RWPE1 (cell line): Measurements from ENCODE around the gene TMLHE.
A peak's percentile ranks its signal among the peaks of the same experiment; 100 is the strongest.
"Not testable (repeated sequence)": the region's sequence is repeated elsewhere in the genome, so short reads cannot be mapped to it uniquely, and the experiment has no call there.

Experiments
- CTCF ChIA-PET: fragments of 350-600 bp; sonication (Branson Sonifier 250); formaldehyde crosslinking; extraction: SDS; loops from one replicate; lab custom pipeline; 2021; lab: Yijun Ruan, JAX
- POLR2A ChIA-PET: fragments of 400-600 bp; formaldehyde crosslinking; extraction: SDS; loops from one replicate; lab custom pipeline; 2020; ENCODE audit warnings: antibody characterized with exemption; ENCODE audit not compliant: low non-redundant PET; lab: Yijun Ruan, JAX
- DNase-seq: peaks from one replicate; pipeline ENCODE4 v3.0.0; 2012; ENCODE audit warnings: low spot score
- H3K27ac ChIP-seq: fragments of 450-650 bp; 2 replicates; pipeline ENCODE4 v1.5.1; 2017
- TF ChIP-seq, protein P1 (sequence below): fragments of 450-650 bp; conservative IDR thresholded peaks from 2 replicates; pipeline ENCODE4 v1.5.1; 2017; ENCODE audit warnings: low read depth, mild to moderate bottlenecking

TMLHE gene, protein sequence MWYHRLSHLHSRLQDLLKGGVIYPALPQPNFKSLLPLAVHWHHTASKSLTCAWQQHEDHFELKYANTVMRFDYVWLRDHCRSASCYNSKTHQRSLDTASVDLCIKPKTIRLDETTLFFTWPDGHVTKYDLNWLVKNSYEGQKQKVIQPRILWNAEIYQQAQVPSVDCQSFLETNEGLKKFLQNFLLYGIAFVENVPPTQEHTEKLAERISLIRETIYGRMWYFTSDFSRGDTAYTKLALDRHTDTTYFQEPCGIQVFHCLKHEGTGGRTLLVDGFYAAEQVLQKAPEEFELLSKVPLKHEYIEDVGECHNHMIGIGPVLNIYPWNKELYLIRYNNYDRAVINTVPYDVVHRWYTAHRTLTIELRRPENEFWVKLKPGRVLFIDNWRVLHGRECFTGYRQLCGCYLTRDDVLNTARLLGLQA

DNA sequence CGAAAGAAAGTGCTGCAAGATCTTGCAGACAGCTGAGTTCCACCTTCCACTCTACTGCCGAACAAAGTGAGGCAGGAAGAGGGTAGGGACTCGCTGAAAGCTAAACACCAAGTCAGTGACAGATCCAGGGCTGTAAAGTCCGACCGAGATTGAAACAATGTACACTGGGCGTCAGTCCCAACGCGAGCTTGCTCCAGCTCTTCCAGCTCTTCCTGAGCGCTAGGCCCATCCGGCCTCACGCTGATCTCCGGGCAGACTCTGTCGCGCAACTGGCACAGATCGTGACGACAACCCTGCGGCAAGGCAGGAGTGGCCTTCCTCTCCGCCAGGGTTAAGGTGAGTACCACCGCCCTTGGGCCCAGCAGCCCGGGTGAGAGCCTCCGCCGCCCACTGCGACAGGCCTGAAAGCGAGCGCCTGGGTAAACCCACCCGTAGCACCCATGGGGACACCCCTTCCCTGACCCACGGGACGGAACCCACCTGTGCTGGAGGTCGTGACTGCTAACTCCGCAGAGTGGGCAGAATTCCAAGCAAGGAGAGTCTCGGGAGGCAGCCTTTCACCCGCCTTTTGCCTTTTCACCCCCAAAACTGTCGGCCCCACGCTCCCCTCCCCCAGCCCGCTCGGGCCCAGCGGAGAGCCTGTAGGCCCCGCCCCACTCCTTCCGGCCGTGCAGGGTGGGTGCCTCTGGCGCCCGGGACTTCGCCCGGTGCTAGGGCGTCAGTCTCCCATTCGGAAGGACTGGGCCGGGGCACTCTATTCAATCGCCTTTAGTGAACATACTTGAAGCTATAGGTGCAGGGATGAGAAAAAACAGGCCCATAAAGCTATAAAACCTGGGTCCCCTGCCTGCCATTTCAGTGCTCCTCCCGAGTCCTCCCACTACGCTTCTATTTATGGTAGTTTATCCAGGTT lies at the start of gene TMLHE, which contains the start of gene SPRY3:
TMLHE (minus strand) TSS at position 641 of the 913 bp plus-strand sequence. CDS start 67,676 bp downstream, outside the sequence.
SPRY3 (plus strand) TSS at position 275 of the 913 bp plus-strand sequence.
- peak; percentile 6 for DNase-seq
- POLR2A ChIA-PET, result no interaction called here
- TF ChIP-seq, protein P1, sequence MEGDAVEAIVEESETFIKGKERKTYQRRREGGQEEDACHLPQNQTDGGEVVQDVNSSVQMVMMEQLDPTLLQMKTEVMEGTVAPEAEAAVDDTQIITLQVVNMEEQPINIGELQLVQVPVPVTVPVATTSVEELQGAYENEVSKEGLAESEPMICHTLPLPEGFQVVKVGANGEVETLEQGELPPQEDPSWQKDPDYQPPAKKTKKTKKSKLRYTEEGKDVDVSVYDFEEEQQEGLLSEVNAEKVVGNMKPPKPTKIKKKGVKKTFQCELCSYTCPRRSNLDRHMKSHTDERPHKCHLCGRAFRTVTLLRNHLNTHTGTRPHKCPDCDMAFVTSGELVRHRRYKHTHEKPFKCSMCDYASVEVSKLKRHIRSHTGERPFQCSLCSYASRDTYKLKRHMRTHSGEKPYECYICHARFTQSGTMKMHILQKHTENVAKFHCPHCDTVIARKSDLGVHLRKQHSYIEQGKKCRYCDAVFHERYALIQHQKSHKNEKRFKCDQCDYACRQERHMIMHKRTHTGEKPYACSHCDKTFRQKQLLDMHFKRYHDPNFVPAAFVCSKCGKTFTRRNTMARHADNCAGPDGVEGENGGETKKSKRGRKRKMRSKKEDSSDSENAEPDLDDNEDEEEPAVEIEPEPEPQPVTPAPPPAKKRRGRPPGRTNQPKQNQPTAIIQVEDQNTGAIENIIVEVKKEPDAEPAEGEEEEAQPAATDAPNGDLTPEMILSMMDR, result no peak
- peak within 1 kb of the TSS; percentile 80 for H3K27ac ChIP-seq
- CTCF ChIA-PET, result no interaction called here

DNA sequence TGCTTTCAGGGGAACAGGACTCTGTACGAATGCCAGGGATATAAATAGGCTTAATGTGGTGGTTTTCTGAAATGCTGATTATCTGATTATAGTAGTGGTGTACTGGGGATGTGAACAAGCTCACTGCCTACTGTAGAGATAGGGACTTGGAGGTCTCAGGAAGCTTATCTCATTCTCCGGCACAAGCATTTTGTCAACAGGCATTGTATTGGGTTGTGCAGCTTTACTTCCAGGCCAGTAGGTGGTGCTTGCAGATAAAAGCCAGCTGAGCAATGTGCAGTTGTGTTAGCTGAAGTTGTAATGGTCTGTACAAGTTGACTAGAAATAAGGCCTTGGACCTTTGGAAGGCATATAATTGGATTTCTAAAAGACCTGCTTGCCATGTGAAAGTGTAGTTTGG lies 49.5 kb upstream of the TMLHE start:
- TF ChIP-seq, protein P1, result no peak
- ChIA-PET POLR2A (no interaction called here), CTCF (no interaction called here)
- DNase-seq, result no peak
- no peak overlapping the region for H3K27ac ChIP-seq

DNA sequence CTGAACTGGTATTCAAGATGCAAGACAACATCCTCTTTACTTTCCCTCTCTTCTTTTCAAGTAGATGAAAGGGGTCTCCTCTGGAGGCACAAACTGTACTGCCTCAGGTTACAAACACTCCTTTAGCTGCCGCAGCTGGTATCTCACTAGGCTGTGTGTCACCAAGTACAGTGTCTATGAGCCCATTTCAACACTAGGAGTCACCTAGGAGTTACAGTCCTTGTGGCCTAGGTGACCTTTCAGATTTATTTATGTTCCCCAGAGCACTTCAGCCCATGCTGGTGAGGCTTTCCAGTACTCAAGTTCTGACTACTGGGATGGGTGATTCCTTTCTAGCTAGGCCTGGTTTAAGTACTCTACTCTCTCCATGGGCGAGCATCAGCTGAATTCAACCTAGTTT lies 32.4 kb upstream of the TMLHE start:
- ChIA-PET POLR2A (no interaction called here), CTCF (no interaction called here)
- TF ChIP-seq, protein P1, result no peak
- H3K27ac ChIP-seq, result no peak overlapping the region
- no peak for DNase-seq

DNA sequence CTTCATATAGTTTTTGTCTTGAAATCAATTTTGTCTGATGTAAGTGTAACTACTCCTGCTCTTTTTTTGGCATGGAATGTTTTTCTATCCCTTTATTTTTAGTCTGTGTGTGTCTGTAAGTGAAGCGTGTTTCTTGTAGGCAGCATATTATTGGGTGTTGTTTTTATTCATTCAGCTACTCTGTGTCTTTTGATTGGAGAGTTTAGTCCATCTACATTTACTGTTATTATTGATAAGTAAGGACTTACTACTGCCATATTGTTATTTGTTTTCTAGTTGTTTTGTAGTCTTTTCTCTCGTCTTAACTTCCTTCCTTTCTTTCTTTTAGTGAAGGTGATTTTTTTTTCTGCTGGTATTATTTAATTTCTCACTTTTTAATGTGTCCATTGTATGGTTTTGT lies 30.5 kb upstream of the TMLHE start:
- no peak for DNase-seq
- CTCF ChIA-PET, result no interaction called here
- TF ChIP-seq, protein P1, result no peak
- no peak overlapping the region for H3K27ac ChIP-seq
- POLR2A ChIA-PET, result no interaction called here

DNA sequence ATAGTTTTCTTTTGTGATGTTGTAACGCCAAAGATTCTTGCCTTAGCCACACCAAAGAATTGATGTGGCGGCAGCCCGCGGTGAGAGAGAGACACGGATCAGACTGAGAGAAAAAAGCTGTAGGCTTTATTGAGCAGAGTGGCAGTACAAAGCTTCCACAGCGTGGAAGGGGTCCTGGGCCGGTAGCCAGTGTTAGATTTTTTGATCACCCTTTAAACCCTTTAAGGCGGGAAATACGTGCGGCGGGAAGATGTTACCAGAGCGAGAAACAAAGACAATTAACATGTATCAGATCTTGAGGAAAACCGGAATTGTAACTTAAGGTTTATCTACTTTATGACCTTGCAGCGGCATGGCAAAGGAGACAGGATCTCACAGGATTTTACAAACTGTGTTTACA lies 28.6 kb upstream of the TMLHE start:
- H3K27ac ChIP-seq, DNase-seq, POLR2A ChIA-PET, CTCF ChIA-PET: not testable (repeated sequence)

DNA sequence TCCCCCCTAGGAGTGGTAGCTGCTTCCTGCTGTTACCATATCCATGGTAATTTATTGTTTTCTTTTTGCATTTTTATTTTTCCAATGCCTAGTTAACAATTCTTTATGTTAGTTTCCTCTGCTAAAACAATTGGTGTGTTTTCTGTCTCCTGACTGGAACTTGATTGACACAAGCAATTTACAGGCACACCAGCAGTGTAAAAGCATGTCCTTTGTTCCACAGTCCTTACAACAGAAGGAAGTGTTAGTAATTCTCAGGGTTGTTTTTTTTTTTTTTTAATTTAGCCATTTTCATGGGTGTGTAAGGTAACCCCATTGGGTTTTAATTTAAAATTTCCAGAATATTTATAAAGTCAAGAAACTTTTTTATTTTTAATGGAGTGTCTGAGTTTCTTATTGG lies 25.0 kb upstream of the TMLHE start:
- no peak overlapping the region for H3K27ac ChIP-seq
- ChIA-PET CTCF (no interaction called here), POLR2A (no interaction called here)
- DNase-seq, result no peak
- TF ChIP-seq, protein P1, result no peak

DNA sequence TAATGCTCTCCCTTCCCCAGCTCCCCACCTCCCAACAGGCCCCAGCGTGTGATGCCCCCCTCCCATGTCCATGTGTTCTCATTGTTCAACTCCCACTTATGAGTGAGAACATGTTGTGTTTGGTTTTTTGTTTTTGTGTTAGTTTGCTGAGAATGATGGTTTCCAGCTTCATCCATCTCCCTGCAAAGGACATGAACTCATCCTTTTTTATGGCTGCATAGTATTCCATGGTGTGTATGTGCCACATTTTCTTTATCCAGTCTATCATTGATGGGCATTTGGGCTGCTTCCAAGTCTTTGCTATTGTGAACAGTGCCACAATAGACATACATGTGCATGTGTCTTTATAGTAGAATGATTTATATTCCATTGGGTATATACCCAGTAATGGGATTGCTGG lies 22.3 kb upstream of the TMLHE start:
- POLR2A ChIA-PET, H3K27ac ChIP-seq, CTCF ChIA-PET, DNase-seq: not testable (repeated sequence)
